ENCODE results near the gene PHF19. TPM values are rescaled to one million over a fixed set of nuclear protein-coding genes. Genes with fewer than 3 reads are reported as not detected.

Gene PHF19
- total RNA-seq, 6 experiments from 2014 or later, result 2.2 to 8.0 (median 5.2) TPM

DNA sequence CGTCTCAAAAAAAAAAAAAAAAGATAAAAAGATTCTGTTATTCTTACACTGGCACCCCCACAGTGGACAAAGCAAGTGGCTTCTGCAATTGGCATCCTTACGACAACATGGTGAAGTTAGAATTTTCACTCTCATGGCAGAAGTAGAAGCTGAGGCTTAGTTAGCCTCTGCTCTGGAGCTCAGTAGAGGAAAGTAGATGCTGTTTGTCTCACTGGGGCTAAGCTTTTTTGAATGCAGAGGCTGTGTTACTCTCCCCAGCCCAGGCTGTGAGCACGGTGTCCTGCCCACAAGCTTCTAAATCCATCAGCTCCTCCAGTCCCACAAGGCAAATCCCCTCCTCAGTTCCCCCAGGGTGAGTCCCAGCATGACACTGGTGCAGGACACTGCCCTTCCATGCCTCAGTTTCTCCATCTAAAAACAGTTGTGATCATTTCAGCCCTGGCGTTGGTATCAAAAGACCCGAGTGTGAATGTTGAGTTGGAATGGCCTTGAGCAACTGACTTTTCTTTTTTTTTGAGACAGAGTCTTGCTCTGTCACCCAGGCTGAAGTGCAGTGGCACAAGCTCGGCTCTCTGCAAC, 22.6 kb upstream of the PHF19 start:
- Histone ChIP-seq H3K27me3 (no peaks in the 10 kb centered on the region), H3K9me3 (no peaks in the 10 kb centered on the region), H3K27ac (no peak overlapping the region), H3K36me3 (no peaks in the 10 kb centered on the region), H3K4me3 (no peak overlapping the region), H3K4me1 (peaks cover 0 to 5% (median 0%) of the 10 kb centered on the region in 4 donors)
- intact Hi-C loops (cut with DNase I), result no loop called here
- ATAC-seq (no peak), DNase-seq (no peak)
- TF ChIP-seq CTCF (IDR thresholded peaks at IDR 0.05), result no peak
- no peak for TF ChIP-seq POLR2A (IDR thresholded peaks at IDR 0.05)
- 79% methylated on average over 6 of the region's 6 CpGs for WGBS (ENCODE audit: insufficient coverage, low coverage, low lambda C conversion rate, missing lambda C conversion rate)

DNA sequence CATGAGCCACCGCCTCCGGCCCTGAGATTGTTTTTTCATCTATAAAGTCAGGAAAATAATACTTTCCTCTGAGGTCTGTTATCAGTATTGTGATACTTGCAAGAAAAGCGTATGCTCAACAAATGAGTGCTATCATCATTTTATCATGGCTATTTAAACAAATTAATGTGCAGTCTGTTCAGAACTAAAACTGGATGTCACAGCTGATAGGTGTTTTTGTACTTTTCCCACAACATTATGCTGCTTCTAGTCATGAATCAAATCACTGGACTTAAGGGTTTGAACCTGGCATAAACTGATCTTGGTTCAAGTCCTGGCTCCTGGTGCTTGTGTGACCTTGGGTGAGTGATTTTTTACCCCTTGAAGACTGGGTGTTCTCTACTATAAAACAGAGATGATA, 21.4 kb upstream of the PHF19 start:
- TF ChIP-seq POLR2A (IDR thresholded peaks at IDR 0.05) (no peak), CTCF (IDR thresholded peaks at IDR 0.05) (no peak)
- H3K9me3 ChIP-seq, result no peaks in the 10 kb centered on the region
- no peaks in the 10 kb centered on the region for H3K27me3 ChIP-seq
- H3K27ac ChIP-seq, result no peak overlapping the region
- 96% methylated on average over 3 of the region's 3 CpGs for WGBS (ENCODE audit: insufficient coverage, low coverage, low lambda C conversion rate, missing lambda C conversion rate)
- H3K4me1 ChIP-seq, result peaks cover 0 to 8% (median 0%) of the 10 kb centered on the region in 4 donors
- ATAC-seq (no peak), DNase-seq (no peak)
- H3K4me3 ChIP-seq, result no peak overlapping the region
- intact Hi-C loops (cut with DNase I), result no loop called here
- no peaks in the 10 kb centered on the region for H3K36me3 ChIP-seq

- TF ChIP-seq CTCF (IDR thresholded peaks at IDR 0.05) (no peak), POLR2A (IDR thresholded peaks at IDR 0.05) (no peak)
- Histone ChIP-seq H3K27me3 (no peaks in the 10 kb centered on the region), H3K36me3 (no peaks in the 10 kb centered on the region), H3K4me3 (no peak overlapping the region), H3K9me3 (no peaks in the 10 kb centered on the region), H3K4me1 (peaks cover 0 to 8% (median 0%) of the 10 kb centered on the region in 4 donors), H3K27ac (no peak overlapping the region)
- intact Hi-C loops (cut with DNase I), result no loop called here
- ATAC-seq (no peak), DNase-seq (no peak)
- 81% methylated on average over 2 of the region's 2 CpGs for WGBS (ENCODE audit: insufficient coverage, low coverage, low lambda C conversion rate, missing lambda C conversion rate)
Observed at GRCh38 chr9:120895951-120896350, 19.0 kb upstream of the PHF19 start.

- intact Hi-C loops (cut with DNase I), result no loop called here
- H3K27me3 ChIP-seq, result no peaks in the 10 kb centered on the region
- no peak for TF ChIP-seq POLR2A (IDR thresholded peaks at IDR 0.05)
- TF ChIP-seq CTCF (IDR thresholded peaks at IDR 0.05), result no peak
- H3K4me1 ChIP-seq, result peaks cover 0 to 8% (median 0%) of the 10 kb centered on the region in 4 donors
- no peak overlapping the region for H3K4me3 ChIP-seq
- H3K36me3 ChIP-seq, result no peaks in the 10 kb centered on the region
- 41% methylated on average over 21 of the region's 63 CpGs for WGBS (ENCODE audit: insufficient coverage, low coverage, low lambda C conversion rate, missing lambda C conversion rate)
- H3K27ac ChIP-seq, result no peak overlapping the region
- DNase-seq (no peak), ATAC-seq (peak; percentile 39 to 60 (median 50))
- H3K9me3 ChIP-seq, result no peaks in the 10 kb centered on the region
Observed at GRCh38 chr9:120894321-120895148, 17.5 kb upstream of the PHF19 start.

All from right lobe of liver (tissue), 6 donors.